ENCODE results near the gene OR11H6.
"Not testable (repeated sequence)": the region's sequence is repeated elsewhere in the genome, so short reads cannot be mapped to it uniquely, and the experiment has no call there.

Gene OR11H6

DNA sequence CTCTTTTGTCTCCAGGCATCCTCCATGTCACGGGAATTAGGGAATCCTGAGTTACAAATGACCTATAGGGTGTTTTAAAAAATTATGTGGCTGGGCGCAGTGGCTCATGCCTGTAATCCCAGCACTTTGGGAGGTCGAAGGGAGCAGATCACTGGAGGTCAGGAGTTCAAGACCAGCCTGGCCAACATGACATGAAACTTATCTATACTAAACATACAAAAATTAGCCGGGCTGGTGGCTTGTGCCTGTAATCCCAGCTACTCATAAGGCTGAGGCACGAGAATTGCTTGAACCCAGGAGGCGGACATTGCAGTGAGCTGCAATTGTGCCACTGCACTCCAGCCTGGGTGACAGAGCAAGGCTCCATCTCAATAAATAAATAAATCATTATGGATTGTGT is 28.3 kb upstream of the OR11H6 start:
- not testable (repeated sequence) for H3K4me3 ChIP-seq (ENCODE audit: low read length in 2 of 2); H3K9me3 ChIP-seq (ENCODE audit: control insufficient read depth in 2 of 2, low read length in 2 of 2)

GRCh38 chr14:20195911-20196310 is 27.6 kb upstream of the OR11H6 start:
- Histone ChIP-seq H3K36me3 (ENCODE audit: control insufficient read depth in 2 of 2, insufficient read depth in 2 of 2, low read length in 2 of 2) (no peaks in the 10 kb centered on the region), H3K4me3 (ENCODE audit: low read length in 2 of 2) (no peak overlapping the region), H3K9me3 (ENCODE audit: control insufficient read depth in 2 of 2, low read length in 2 of 2) (no peaks in the 10 kb centered on the region), H3K27ac (ENCODE audit: low read length) (no peak overlapping the region), H3K27me3 (ENCODE audit: control insufficient read depth in 1 of 2, insufficient read depth in 2 of 2, low read length in 2 of 2) (no peaks in the 10 kb centered on the region), H3K4me1 (ENCODE audit: control insufficient read depth, insufficient read depth, low read length) (no peaks in the 10 kb centered on the region), H3K9ac (ENCODE audit: low read length in 2 of 2) (no peak overlapping the region)

More for the DNA sequence above, 28.3 kb upstream of the OR11H6 start:
- H3K27ac ChIP-seq (ENCODE audit: low read length); H3K36me3 ChIP-seq (ENCODE audit: control insufficient read depth in 2 of 2, insufficient read depth in 2 of 2, low read length in 2 of 2); H3K9ac ChIP-seq (ENCODE audit: low read length in 2 of 2); H3K4me1 ChIP-seq (ENCODE audit: control insufficient read depth, insufficient read depth, low read length); H3K27me3 ChIP-seq (ENCODE audit: control insufficient read depth in 1 of 2, insufficient read depth in 2 of 2, low read length in 2 of 2): not testable (repeated sequence)

GRCh38 chr14:20197459-20197858 is 26.1 kb upstream of the OR11H6 start:
- no peaks in the 10 kb centered on the region for H3K36me3 ChIP-seq (ENCODE audit: control insufficient read depth in 2 of 2, insufficient read depth in 2 of 2, low read length in 2 of 2)
- H3K9ac ChIP-seq (ENCODE audit: low read length in 2 of 2) = no peak overlapping the region
- no peaks in the 10 kb centered on the region for H3K27me3 ChIP-seq (ENCODE audit: control insufficient read depth in 1 of 2, insufficient read depth in 2 of 2, low read length in 2 of 2)
- H3K27ac ChIP-seq (ENCODE audit: low read length) = no peak overlapping the region
- H3K4me1 ChIP-seq (ENCODE audit: control insufficient read depth, insufficient read depth, low read length) = no peaks in the 10 kb centered on the region
- H3K4me3 ChIP-seq (ENCODE audit: low read length in 2 of 2) = no peak overlapping the region
- no peaks in the 10 kb centered on the region for H3K9me3 ChIP-seq (ENCODE audit: control insufficient read depth in 2 of 2, low read length in 2 of 2)

DNA sequence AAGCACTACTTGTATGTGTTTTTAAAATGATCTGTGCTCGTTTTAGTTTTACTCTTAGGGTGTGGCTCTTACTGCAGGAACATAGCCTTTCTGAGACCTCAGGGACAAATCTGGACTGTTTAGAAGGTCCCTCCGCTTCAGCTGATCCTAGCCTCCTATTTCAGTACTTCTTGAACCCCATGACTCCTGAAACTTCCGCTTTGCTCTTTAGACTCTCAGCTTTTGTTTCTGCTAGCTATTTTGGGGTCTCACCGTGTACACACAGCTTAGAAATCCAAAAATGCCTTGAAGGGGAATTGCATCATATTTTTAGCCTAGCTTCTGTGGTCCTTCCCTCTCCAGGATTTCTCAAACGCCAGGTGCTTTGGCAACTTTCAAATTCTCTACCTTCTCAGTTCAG is 24.5 kb upstream of the OR11H6 start:
- Histone ChIP-seq H3K4me3 (ENCODE audit: low read length in 2 of 2) (no peak overlapping the region), H3K9ac (ENCODE audit: low read length in 2 of 2) (no peak overlapping the region), H3K27ac (ENCODE audit: low read length) (no peak overlapping the region), H3K27me3 (ENCODE audit: control insufficient read depth in 1 of 2, insufficient read depth in 2 of 2, low read length in 2 of 2) (no peaks in the 10 kb centered on the region), H3K9me3 (ENCODE audit: control insufficient read depth in 2 of 2, low read length in 2 of 2) (no peaks in the 10 kb centered on the region), H3K36me3 (ENCODE audit: control insufficient read depth in 2 of 2, insufficient read depth in 2 of 2, low read length in 2 of 2) (no peaks in the 10 kb centered on the region), H3K4me1 (ENCODE audit: control insufficient read depth, insufficient read depth, low read length) (no peaks in the 10 kb centered on the region)

DNA sequence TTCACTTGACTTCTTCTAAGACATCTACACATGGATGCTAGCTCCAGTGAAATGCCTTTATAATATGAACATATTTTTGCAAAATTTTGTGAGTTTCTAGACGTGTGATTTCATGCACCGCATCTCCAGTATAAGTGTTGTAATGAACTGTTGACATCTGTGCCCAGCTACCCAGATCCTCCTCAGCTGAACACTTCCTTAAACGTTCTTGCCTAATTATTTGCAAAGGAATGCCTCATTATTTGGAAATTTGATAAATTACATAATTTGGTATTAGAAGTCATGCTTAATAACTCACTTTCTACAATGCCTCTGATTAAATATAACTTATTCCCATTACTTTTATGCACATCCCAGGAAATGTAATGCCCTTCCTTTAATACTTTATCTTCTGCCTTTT is 18.8 kb upstream of the OR11H6 start:
- H3K4me1 ChIP-seq (ENCODE audit: control insufficient read depth, insufficient read depth, low read length) = no peaks in the 10 kb centered on the region

GRCh38 chr14:20209595-20209994 is 13.9 kb upstream of the OR11H6 start:
- Histone ChIP-seq H3K27me3 (ENCODE audit: control insufficient read depth in 1 of 2, insufficient read depth in 2 of 2, low read length in 2 of 2) (no peaks in the 10 kb centered on the region), H3K4me3 (ENCODE audit: low read length in 2 of 2) (no peak overlapping the region), H3K9me3 (ENCODE audit: control insufficient read depth in 2 of 2, low read length in 2 of 2) (no peaks in the 10 kb centered on the region), H3K9ac (ENCODE audit: low read length in 2 of 2) (no peak overlapping the region), H3K27ac (ENCODE audit: low read length) (no peak overlapping the region), H3K4me1 (ENCODE audit: control insufficient read depth, insufficient read depth, low read length) (no peaks in the 10 kb centered on the region), H3K36me3 (ENCODE audit: control insufficient read depth in 2 of 2, insufficient read depth in 2 of 2, low read length in 2 of 2) (no peaks in the 10 kb centered on the region)

More for the DNA sequence above, 18.8 kb upstream of the OR11H6 start:
- Histone ChIP-seq H3K9me3 (ENCODE audit: control insufficient read depth in 2 of 2, low read length in 2 of 2) (no peaks in the 10 kb centered on the region), H3K36me3 (ENCODE audit: control insufficient read depth in 2 of 2, insufficient read depth in 2 of 2, low read length in 2 of 2) (no peaks in the 10 kb centered on the region), H3K4me3 (ENCODE audit: low read length in 2 of 2) (no peak overlapping the region), H3K9ac (ENCODE audit: low read length in 2 of 2) (no peak overlapping the region), H3K27ac (ENCODE audit: low read length) (no peak overlapping the region), H3K27me3 (ENCODE audit: control insufficient read depth in 1 of 2, insufficient read depth in 2 of 2, low read length in 2 of 2) (no peaks in the 10 kb centered on the region)

- not testable (repeated sequence) for H3K4me3 ChIP-seq (ENCODE audit: low read length in 2 of 2); H3K9ac ChIP-seq (ENCODE audit: low read length in 2 of 2)
Observed at GRCh38 chr14:20212406-20212805, 11.1 kb upstream of the OR11H6 start.

DNA sequence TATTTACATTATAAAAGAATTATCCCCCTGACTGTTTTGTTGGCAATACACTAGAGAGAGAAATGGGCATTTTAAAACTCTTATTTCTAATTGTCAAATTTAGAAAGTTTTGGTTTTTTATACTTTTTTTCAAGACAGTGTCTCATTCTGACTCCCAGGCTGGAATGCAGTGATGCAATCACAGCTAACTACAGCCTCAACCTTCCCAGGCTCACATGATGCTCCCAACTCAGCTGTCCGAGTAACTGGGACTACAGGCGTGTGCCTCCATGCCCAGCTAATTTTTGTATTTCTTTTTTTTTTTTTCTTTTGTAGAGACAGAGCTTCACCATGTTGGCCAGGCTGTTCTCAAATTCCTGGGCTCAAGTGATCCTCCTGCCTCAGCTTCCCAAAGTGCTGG is 8.3 kb upstream of the OR11H6 start:
- Histone ChIP-seq H3K4me3 (ENCODE audit: low read length in 2 of 2) (no peak overlapping the region), H3K4me1 (ENCODE audit: control insufficient read depth, insufficient read depth, low read length) (no peaks in the 10 kb centered on the region), H3K9me3 (ENCODE audit: control insufficient read depth in 2 of 2, low read length in 2 of 2) (no peaks in the 10 kb centered on the region), H3K9ac (ENCODE audit: low read length in 2 of 2) (no peak overlapping the region), H3K27me3 (ENCODE audit: control insufficient read depth in 1 of 2, insufficient read depth in 2 of 2, low read length in 2 of 2) (no peaks in the 10 kb centered on the region), H3K36me3 (ENCODE audit: control insufficient read depth in 2 of 2, insufficient read depth in 2 of 2, low read length in 2 of 2) (no peaks in the 10 kb centered on the region), H3K27ac (ENCODE audit: low read length) (no peak overlapping the region)

More at GRCh38 chr14:20212406-20212805, 11.1 kb upstream of the OR11H6 start:
- not testable (repeated sequence) for H3K27me3 ChIP-seq (ENCODE audit: control insufficient read depth in 1 of 2, insufficient read depth in 2 of 2, low read length in 2 of 2); H3K36me3 ChIP-seq (ENCODE audit: control insufficient read depth in 2 of 2, insufficient read depth in 2 of 2, low read length in 2 of 2); H3K9me3 ChIP-seq (ENCODE audit: control insufficient read depth in 2 of 2, low read length in 2 of 2); H3K27ac ChIP-seq (ENCODE audit: low read length); H3K4me1 ChIP-seq (ENCODE audit: control insufficient read depth, insufficient read depth, low read length)

DNA sequence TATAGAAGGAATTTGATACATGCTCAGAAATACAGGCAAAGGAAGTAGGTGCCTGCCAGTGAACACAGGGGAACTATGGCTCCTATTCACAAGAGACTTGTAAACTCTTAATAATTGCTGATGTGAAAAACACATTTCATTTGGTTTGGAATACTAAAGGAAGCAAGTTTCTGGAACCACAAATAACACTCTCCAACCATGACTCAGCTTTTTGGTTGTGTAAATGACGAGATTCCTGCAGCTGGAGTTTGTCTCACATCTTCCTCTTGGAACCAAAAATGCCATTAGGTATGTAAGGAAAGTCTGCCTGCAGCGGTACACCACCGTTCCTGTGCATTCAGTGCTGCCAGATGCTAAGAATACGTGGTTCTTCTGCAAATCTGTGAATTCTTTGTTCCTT is 4.5 kb upstream of the OR11H6 start:
- H3K4me1 ChIP-seq (ENCODE audit: control insufficient read depth, insufficient read depth, low read length) = no peaks in the 10 kb centered on the region
- H3K27ac ChIP-seq (ENCODE audit: low read length) = no peak overlapping the region
- no peak overlapping the region for H3K4me3 ChIP-seq (ENCODE audit: low read length in 2 of 2)
- no peaks in the 10 kb centered on the region for H3K36me3 ChIP-seq (ENCODE audit: control insufficient read depth in 2 of 2, insufficient read depth in 2 of 2, low read length in 2 of 2)
- H3K9me3 ChIP-seq (ENCODE audit: control insufficient read depth in 2 of 2, low read length in 2 of 2) = no peaks in the 10 kb centered on the region
- no peak overlapping the region for H3K9ac ChIP-seq (ENCODE audit: low read length in 2 of 2)
- H3K27me3 ChIP-seq (ENCODE audit: control insufficient read depth in 1 of 2, insufficient read depth in 2 of 2, low read length in 2 of 2) = no peaks in the 10 kb centered on the region

DNA sequence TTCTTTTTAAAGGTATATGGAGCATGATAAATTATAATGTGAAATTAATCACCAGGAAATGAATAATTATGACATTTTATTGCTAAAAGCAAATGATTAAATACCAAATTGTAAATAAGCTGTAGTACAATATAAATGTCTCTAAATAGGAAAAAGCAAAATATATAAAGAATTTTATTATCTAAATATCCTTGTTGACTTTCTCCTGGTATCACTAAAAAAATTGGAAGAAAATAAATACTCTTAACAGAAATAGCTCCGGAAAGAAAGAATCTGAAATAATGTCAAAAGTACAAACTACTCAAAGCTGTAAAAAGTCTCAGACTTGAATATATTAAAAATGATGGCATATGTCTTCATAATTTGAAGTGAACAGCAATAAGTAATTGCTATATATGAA is 5.2 kb downstream of the OR11H6 start, which contains the start of gene OR11H7:
TSS of gene OR11H7 (plus strand) at position 301 of the 400 bp plus-strand sequence.
- no peak within 1 kb of the TSS for H3K4me3 ChIP-seq (ENCODE audit: low read length in 2 of 2)
- no peak within 1 kb of the TSS for H3K9ac ChIP-seq (ENCODE audit: low read length in 2 of 2)
- no peaks in the 10 kb centered on the region for H3K36me3 ChIP-seq (ENCODE audit: control insufficient read depth in 2 of 2, insufficient read depth in 2 of 2, low read length in 2 of 2)
- no peak within 1 kb of the TSS for H3K27ac ChIP-seq (ENCODE audit: low read length)
- H3K9me3 ChIP-seq (ENCODE audit: control insufficient read depth in 2 of 2, low read length in 2 of 2) = peaks cover 4 to 10% of the 10 kb centered on the region in 2 donors
- H3K4me1 ChIP-seq (ENCODE audit: control insufficient read depth, insufficient read depth, low read length) = no peaks in the 10 kb centered on the region
- H3K27me3 ChIP-seq (ENCODE audit: control insufficient read depth in 1 of 2, insufficient read depth in 2 of 2, low read length in 2 of 2) = no peaks in the 10 kb centered on the region

GRCh38 chr14:20235415-20235814 is 11.9 kb downstream of the OR11H6 start:
- not testable (repeated sequence) for H3K9me3 ChIP-seq (ENCODE audit: control insufficient read depth in 2 of 2, low read length in 2 of 2); H3K36me3 ChIP-seq (ENCODE audit: control insufficient read depth in 2 of 2, insufficient read depth in 2 of 2, low read length in 2 of 2); H3K9ac ChIP-seq (ENCODE audit: low read length in 2 of 2); H3K27ac ChIP-seq (ENCODE audit: low read length); H3K4me3 ChIP-seq (ENCODE audit: low read length in 2 of 2); H3K4me1 ChIP-seq (ENCODE audit: control insufficient read depth, insufficient read depth, low read length); H3K27me3 ChIP-seq (ENCODE audit: control insufficient read depth in 1 of 2, insufficient read depth in 2 of 2, low read length in 2 of 2)

Measured in stomach smooth muscle (tissue), 2 donors.